GM13977 (cell line): Measurements from ENCODE around the gene SCN5A.

Source experiments
- DNase-seq: peaks from one replicate; pipeline ENCODE4 v3.0.0; 2012; ENCODE audit warnings: low spot score
- in situ Hi-C: fragments of 300-500 bp; cut with MboI; formaldehyde crosslinking; loops from one replicate; pipeline ENCODE4 v1.12.0; 2022; ENCODE audit warnings: low sequenced_read_pairs, low pct_unique_long_range_greater_than_20kb, mixed read lengths, inconsistent platforms; ENCODE audit not compliant: unreplicated experiment
- TF ChIP-seq, protein P1 (sequence below): IDR thresholded peaks from 2 replicates; pipeline ENCODE4 v1.5.1; 2012; ENCODE audit warnings: mild to moderate bottlenecking, control low read depth; ENCODE audit not compliant: insufficient read depth; ENCODE audit errors: extremely low read depth, missing control alignments

Gene SCN5A

DNA sequence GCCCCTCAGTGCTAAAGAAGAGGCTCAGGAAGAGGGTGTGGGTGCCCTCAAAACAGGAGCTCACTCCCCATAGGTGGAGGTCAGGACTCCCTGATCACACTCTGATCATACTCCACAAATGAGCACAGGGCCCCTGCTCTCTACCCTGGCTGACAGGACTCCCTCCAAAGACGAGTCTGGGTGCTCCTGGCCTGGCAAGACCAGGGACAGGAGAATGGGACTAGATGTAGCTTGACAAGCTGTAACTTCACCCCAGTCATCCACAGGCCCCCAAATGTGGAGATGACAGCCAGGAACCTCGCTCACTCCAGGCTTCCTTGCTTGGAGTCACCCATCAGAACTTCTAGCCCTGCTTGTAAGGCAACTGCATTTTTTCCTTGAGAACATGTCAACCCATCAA, 11.1 kb downstream of the SCN5A start:
- TF ChIP-seq, protein P1, sequence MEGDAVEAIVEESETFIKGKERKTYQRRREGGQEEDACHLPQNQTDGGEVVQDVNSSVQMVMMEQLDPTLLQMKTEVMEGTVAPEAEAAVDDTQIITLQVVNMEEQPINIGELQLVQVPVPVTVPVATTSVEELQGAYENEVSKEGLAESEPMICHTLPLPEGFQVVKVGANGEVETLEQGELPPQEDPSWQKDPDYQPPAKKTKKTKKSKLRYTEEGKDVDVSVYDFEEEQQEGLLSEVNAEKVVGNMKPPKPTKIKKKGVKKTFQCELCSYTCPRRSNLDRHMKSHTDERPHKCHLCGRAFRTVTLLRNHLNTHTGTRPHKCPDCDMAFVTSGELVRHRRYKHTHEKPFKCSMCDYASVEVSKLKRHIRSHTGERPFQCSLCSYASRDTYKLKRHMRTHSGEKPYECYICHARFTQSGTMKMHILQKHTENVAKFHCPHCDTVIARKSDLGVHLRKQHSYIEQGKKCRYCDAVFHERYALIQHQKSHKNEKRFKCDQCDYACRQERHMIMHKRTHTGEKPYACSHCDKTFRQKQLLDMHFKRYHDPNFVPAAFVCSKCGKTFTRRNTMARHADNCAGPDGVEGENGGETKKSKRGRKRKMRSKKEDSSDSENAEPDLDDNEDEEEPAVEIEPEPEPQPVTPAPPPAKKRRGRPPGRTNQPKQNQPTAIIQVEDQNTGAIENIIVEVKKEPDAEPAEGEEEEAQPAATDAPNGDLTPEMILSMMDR, result no peak

DNA sequence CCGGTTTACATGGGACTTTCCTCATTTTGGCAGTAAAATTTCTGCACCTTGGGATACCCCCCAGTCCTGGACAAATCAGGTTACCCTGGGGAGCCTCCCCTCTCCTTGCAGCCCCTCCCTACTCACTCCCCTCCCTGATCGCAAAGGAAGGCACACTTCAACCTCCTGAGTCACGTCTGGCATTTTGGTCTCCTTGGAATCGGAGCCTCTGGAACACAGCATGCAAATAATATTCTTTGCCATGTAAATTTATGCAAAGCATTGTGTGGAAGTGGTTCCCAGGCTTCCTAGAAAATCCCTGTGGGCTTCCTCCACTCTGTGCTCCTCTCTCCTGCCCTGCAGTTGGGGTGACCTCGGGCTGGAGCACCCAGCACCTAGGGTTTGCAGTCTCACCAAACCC, 11.6 kb downstream of the SCN5A start:
- TF ChIP-seq, protein P1, result no peak
- no peak for DNase-seq
- in situ Hi-C loops, result no loop called here

More for the DNA sequence above, 11.1 kb downstream of the SCN5A start:
- in situ Hi-C loops, result no loop called here
- no peak for DNase-seq

DNA sequence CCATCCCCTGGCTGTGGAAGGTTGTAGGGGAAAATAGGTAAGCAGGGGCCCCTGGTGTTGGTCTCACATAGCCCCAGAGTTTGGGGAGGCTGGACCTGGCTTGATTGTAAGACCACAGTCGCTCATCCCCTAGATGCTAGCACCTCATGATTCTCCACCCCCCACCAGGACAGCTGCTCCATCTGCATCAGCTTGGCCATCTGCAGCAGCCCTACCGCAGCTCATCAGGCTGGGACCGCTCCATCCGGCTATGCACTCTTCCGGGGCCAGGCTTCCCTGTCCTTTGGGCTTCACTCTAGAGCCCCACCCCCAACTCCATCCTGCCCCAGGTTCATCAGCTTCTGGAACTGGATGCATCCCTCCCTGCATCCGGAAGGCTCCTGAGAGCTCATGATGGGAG, 12.6 kb downstream of the SCN5A start:
- TF ChIP-seq, protein P1, result no peak
- DNase-seq, result no peak
- in situ Hi-C loops, result no loop called here

DNA sequence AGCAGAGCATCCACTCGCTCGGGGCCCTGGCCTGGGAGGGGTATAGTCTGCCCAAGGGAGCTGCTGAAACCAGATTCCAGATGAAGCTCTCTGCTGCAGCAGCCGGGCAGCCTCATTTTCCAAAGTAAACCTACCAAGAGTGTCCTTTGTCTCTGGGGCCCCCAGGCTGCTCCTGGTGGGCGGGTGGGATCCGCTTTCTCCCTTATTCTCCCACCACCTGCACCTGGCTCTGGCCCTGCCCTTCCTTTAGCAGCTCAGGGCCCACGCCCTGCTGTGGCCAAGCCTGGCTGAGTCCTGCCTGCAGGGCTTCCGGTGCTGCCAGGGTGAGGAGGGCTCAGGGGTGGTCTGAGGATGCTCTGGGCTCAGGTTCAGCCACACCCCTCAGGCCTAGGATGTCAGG, 13.0 kb downstream of the SCN5A start:
- in situ Hi-C loops, result no loop called here
- TF ChIP-seq, protein P1, result no peak
- no peak for DNase-seq

DNA sequence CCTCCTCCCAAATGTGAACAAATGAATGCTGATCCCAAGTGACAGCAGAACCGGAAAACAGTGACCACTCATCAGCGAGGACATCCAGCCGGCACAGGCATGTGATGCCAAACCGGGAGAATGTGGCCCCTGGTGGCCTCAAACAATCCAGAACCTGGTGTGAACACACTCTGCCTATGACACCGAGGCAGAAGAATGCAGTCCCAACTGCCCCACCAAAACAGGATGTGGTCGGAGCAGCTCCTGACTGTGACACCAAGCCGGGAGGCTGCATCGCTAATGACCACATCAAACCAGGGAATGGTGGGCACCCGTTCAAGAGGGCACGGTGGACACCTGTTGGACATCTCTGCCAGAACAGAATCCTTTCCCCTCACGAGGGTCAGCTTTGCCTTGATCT, 15.4 kb downstream of the SCN5A start:
- no peak for DNase-seq
- in situ Hi-C loops, result no loop called here
- TF ChIP-seq, protein P1, result no peak

DNA sequence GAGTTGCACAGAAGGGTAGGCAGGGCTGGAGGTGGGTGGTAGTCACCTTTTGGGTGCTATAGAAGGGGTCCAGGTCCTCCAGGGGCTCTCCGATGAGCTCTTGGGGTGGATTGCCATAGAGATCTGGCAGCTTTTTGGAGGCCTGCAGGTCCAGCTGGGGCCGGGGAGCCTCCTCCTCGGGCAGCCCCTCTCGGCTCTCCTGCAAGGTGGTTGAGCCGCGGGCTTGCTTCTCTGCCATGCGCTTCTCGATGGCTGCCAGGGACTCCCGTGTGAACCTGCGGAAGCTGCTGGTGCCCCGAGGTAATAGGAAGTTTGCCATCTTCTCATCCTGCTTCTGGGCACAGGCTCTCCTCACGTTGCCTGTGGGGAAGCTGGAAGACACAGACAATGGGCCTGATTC, 16.5 kb downstream of the SCN5A start:
- TF ChIP-seq, protein P1, result no peak
- in situ Hi-C loops, result no loop called here
- no peak for DNase-seq

DNA sequence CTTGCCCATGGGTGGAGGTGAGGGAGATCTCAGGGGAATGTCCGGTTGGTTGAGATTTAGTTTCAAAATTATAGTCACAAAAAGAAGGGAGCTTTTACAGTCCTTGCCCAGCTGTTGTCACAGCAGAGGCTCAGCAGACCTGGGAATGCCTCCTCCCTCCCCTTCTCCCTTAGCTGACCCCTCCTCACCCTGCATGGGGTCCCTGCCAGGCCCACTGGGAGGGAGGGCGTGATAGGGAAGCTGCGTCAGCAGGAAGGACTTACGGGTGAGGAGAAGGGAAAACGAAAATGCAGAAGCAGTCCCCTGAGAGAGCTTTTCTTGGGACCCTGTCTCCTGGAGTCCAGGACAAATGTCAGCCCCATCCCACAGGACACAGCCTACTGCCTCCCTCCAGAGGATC, 18.9 kb downstream of the SCN5A start:
- no peak for DNase-seq
- TF ChIP-seq, protein P1, result no peak
- in situ Hi-C loops, result no loop called here
